ENCODE results near the gene LRMDA.

Gene LRMDA

GRCh38 chr10:75568450-75569130 lies 137.2 kb downstream of the LRMDA start:
- Histone ChIP-seq H3K27me3 (ENCODE audit: control insufficient read depth, insufficient read depth, low read length) (no peaks in the 10 kb centered on the region), H3K36me3 (ENCODE audit: control insufficient read depth, insufficient read depth, low read length) (no peaks in the 10 kb centered on the region), H3K9ac (ENCODE audit: low read length) (no peak overlapping the region), H3K4me3 (ENCODE audit: low read depth, low read length) (no peak overlapping the region), H3K9me3 (ENCODE audit: control insufficient read depth, insufficient read depth, low read depth, low read length) (peaks cover 38% of the 10 kb centered on the region), H3K27ac (ENCODE audit: low read depth, low read length) (no peak overlapping the region), H3K4me1 (ENCODE audit: control insufficient read depth, insufficient read depth, low read length) (no peaks in the 10 kb centered on the region)

- Histone ChIP-seq H3K36me3 (ENCODE audit: control insufficient read depth, insufficient read depth, low read length) (no peaks in the 10 kb centered on the region), H3K27me3 (ENCODE audit: control insufficient read depth, insufficient read depth, low read length) (no peaks in the 10 kb centered on the region), H3K9me3 (ENCODE audit: control insufficient read depth, insufficient read depth, low read depth, low read length) (peaks cover 32% of the 10 kb centered on the region), H3K9ac (ENCODE audit: low read length) (no peak overlapping the region), H3K4me3 (ENCODE audit: low read depth, low read length) (no peak overlapping the region), H3K4me1 (ENCODE audit: control insufficient read depth, insufficient read depth, low read length) (no peaks in the 10 kb centered on the region), H3K27ac (ENCODE audit: low read depth, low read length) (no peak overlapping the region)
Measured at GRCh38 chr10:75569506-75569905, 138.1 kb downstream of the LRMDA start.

GRCh38 chr10:75572478-75572877 lies 141.1 kb downstream of the LRMDA start:
- Histone ChIP-seq H3K9me3 (ENCODE audit: control insufficient read depth, insufficient read depth, low read depth, low read length) (peaks cover 19% of the 10 kb centered on the region), H3K27ac (ENCODE audit: low read depth, low read length) (no peak overlapping the region), H3K4me3 (ENCODE audit: low read depth, low read length) (no peak overlapping the region), H3K27me3 (ENCODE audit: control insufficient read depth, insufficient read depth, low read length) (no peaks in the 10 kb centered on the region), H3K36me3 (ENCODE audit: control insufficient read depth, insufficient read depth, low read length) (no peaks in the 10 kb centered on the region), H3K9ac (ENCODE audit: low read length) (no peak overlapping the region), H3K4me1 (ENCODE audit: control insufficient read depth, insufficient read depth, low read length) (no peaks in the 10 kb centered on the region)

GRCh38 chr10:75575940-75576339 lies 144.5 kb downstream of the LRMDA start:
- H3K27ac ChIP-seq (ENCODE audit: low read depth, low read length): no peak overlapping the region
- no peaks in the 10 kb centered on the region for H3K4me1 ChIP-seq (ENCODE audit: control insufficient read depth, insufficient read depth, low read length)
- H3K9ac ChIP-seq (ENCODE audit: low read length): no peak overlapping the region
- H3K27me3 ChIP-seq (ENCODE audit: control insufficient read depth, insufficient read depth, low read length): no peaks in the 10 kb centered on the region
- H3K4me3 ChIP-seq (ENCODE audit: low read depth, low read length): no peak overlapping the region
- peaks cover 23% of the 10 kb centered on the region for H3K9me3 ChIP-seq (ENCODE audit: control insufficient read depth, insufficient read depth, low read depth, low read length)
- no peaks in the 10 kb centered on the region for H3K36me3 ChIP-seq (ENCODE audit: control insufficient read depth, insufficient read depth, low read length)

GRCh38 chr10:75582102-75582501 lies 150.7 kb downstream of the LRMDA start:
- Histone ChIP-seq H3K4me3 (ENCODE audit: low read depth, low read length) (no peak overlapping the region), H3K27me3 (ENCODE audit: control insufficient read depth, insufficient read depth, low read length) (no peaks in the 10 kb centered on the region), H3K4me1 (ENCODE audit: control insufficient read depth, insufficient read depth, low read length) (no peaks in the 10 kb centered on the region), H3K9me3 (ENCODE audit: control insufficient read depth, insufficient read depth, low read depth, low read length) (peaks cover 37% of the 10 kb centered on the region), H3K36me3 (ENCODE audit: control insufficient read depth, insufficient read depth, low read length) (no peaks in the 10 kb centered on the region), H3K27ac (ENCODE audit: low read depth, low read length) (no peak overlapping the region), H3K9ac (ENCODE audit: low read length) (no peak overlapping the region)

GRCh38 chr10:75585294-75585693 lies 153.9 kb downstream of the LRMDA start:
- Histone ChIP-seq H3K4me1 (ENCODE audit: control insufficient read depth, insufficient read depth, low read length) (no peaks in the 10 kb centered on the region), H3K9ac (ENCODE audit: low read length) (no peak overlapping the region), H3K4me3 (ENCODE audit: low read depth, low read length) (no peak overlapping the region), H3K36me3 (ENCODE audit: control insufficient read depth, insufficient read depth, low read length) (no peaks in the 10 kb centered on the region), H3K9me3 (ENCODE audit: control insufficient read depth, insufficient read depth, low read depth, low read length) (peaks cover 33% of the 10 kb centered on the region), H3K27me3 (ENCODE audit: control insufficient read depth, insufficient read depth, low read length) (no peaks in the 10 kb centered on the region), H3K27ac (ENCODE audit: low read depth, low read length) (no peak overlapping the region)

- Histone ChIP-seq H3K9ac (ENCODE audit: low read length) (no peak overlapping the region), H3K27me3 (ENCODE audit: control insufficient read depth, insufficient read depth, low read length) (no peaks in the 10 kb centered on the region), H3K4me1 (ENCODE audit: control insufficient read depth, insufficient read depth, low read length) (no peaks in the 10 kb centered on the region)
Measured at GRCh38 chr10:75586814-75587213, 155.4 kb downstream of the LRMDA start.

GRCh38 chr10:75588031-75588430 lies 156.6 kb downstream of the LRMDA start:
- Histone ChIP-seq H3K4me1 (ENCODE audit: control insufficient read depth, insufficient read depth, low read length) (peaks cover under 1% of the 10 kb centered on the region; the same call in 1 of the 2 replicates), H3K9ac (ENCODE audit: low read length) (no peak overlapping the region), H3K36me3 (ENCODE audit: control insufficient read depth, insufficient read depth, low read length) (no peaks in the 10 kb centered on the region), H3K4me3 (ENCODE audit: low read depth, low read length) (no peak overlapping the region), H3K9me3 (ENCODE audit: control insufficient read depth, insufficient read depth, low read depth, low read length) (peaks cover 15% of the 10 kb centered on the region), H3K27me3 (ENCODE audit: control insufficient read depth, insufficient read depth, low read length) (no peaks in the 10 kb centered on the region), H3K27ac (ENCODE audit: low read depth, low read length) (no peak overlapping the region)

More at GRCh38 chr10:75586814-75587213, 155.4 kb downstream of the LRMDA start:
- H3K27ac ChIP-seq (ENCODE audit: low read depth, low read length): no peak overlapping the region
- H3K36me3 ChIP-seq (ENCODE audit: control insufficient read depth, insufficient read depth, low read length): no peaks in the 10 kb centered on the region
- H3K9me3 ChIP-seq (ENCODE audit: control insufficient read depth, insufficient read depth, low read depth, low read length): peaks cover 28% of the 10 kb centered on the region
- H3K4me3 ChIP-seq (ENCODE audit: low read depth, low read length): no peak overlapping the region

- H3K4me3 ChIP-seq (ENCODE audit: low read depth, low read length): no peak overlapping the region
- H3K27ac ChIP-seq (ENCODE audit: low read depth, low read length): no peak overlapping the region
- no peaks in the 10 kb centered on the region for H3K9me3 ChIP-seq (ENCODE audit: control insufficient read depth, insufficient read depth, low read depth, low read length)
- no peaks in the 10 kb centered on the region for H3K36me3 ChIP-seq (ENCODE audit: control insufficient read depth, insufficient read depth, low read length)
- H3K9ac ChIP-seq (ENCODE audit: low read length): no peak overlapping the region
- peaks cover 5% of the 10 kb centered on the region; the same call in 1 of the 2 replicates for H3K4me1 ChIP-seq (ENCODE audit: control insufficient read depth, insufficient read depth, low read length)
- H3K27me3 ChIP-seq (ENCODE audit: control insufficient read depth, insufficient read depth, low read length): no peaks in the 10 kb centered on the region
Measured at GRCh38 chr10:75589895-75590654, 158.7 kb downstream of the LRMDA start.

GRCh38 chr10:75592151-75592787 lies 160.8 kb downstream of the LRMDA start:
- Histone ChIP-seq H3K9me3 (ENCODE audit: control insufficient read depth, insufficient read depth, low read depth, low read length) (no peaks in the 10 kb centered on the region), H3K36me3 (ENCODE audit: control insufficient read depth, insufficient read depth, low read length) (no peaks in the 10 kb centered on the region), H3K27me3 (ENCODE audit: control insufficient read depth, insufficient read depth, low read length) (peaks cover 6% of the 10 kb centered on the region; the same call in 1 of the 2 replicates), H3K27ac (ENCODE audit: low read depth, low read length) (no peak overlapping the region), H3K4me3 (ENCODE audit: low read depth, low read length) (no peak overlapping the region), H3K9ac (ENCODE audit: low read length) (no peak overlapping the region), H3K4me1 (ENCODE audit: control insufficient read depth, insufficient read depth, low read length) (peaks cover 10% of the 10 kb centered on the region)

Measured in HUES6 (cell line).